ENCODE results near the gene SERPINA5.
A peak's percentile ranks its signal among the peaks of the same experiment; 100 is the strongest.

SERPINA5 gene, protein sequence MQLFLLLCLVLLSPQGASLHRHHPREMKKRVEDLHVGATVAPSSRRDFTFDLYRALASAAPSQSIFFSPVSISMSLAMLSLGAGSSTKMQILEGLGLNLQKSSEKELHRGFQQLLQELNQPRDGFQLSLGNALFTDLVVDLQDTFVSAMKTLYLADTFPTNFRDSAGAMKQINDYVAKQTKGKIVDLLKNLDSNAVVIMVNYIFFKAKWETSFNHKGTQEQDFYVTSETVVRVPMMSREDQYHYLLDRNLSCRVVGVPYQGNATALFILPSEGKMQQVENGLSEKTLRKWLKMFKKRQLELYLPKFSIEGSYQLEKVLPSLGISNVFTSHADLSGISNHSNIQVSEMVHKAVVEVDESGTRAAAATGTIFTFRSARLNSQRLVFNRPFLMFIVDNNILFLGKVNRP

DNA sequence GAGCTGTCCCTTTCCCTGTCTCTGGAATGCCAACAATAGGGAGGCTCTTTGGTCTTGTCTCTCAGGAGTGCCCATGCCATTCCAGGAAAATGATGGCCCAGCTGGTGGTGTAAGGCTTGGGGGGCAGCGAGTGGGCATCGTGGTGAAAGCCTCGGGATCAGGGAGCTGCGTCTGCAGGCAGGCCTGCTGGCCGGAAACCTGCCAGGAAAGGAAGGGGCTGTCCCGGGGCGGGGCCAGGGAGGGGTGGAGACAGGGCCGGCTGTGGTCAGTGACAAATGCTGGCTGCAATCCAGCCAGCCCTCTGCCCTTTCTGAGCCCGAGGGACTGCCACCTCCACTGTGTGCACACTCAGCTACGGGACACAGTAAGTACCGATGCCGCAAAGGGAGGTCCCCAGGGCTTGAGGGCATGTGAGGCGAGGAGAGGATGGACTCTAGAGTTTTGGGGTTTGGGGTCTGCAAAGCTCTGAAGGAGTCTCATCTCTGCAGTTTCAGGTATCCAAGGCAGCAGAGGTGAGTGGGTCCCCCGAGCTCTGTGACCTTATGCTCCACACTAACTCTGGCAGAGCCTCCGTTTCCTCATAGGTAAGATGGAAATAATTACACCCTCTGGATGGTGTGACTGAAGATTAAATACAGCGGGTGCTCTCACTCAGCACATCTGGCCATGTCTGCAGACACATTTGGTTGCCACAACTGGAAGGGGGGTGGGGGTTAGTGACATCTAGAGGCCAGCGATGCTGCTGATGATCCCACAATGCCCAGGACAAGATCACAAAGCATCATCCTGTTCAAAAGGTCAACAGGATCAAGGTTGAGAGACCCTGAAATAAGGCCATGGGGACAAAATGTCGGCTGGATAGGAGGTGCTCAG, at the start of gene SERPINA5:
Gene SERPINA5 (plus strand): TSS at position 300 of the 873 bp plus-strand sequence. CDS start 5,937 bp downstream, outside the sequence.
- no peak for DNase-seq (ENCODE audit: low read depth, low spot score)

GRCh38 chr14:94532447-94532846, 48.8 kb upstream of the SERPINA5 start:
- no peak for DNase-seq (ENCODE audit: low read depth, low spot score)

- DNase-seq (ENCODE audit: low read depth, low spot score), result no peak
Measured at GRCh38 chr14:94535506-94535905, 45.7 kb upstream of the SERPINA5 start.

GRCh38 chr14:94536836-94537235, 44.4 kb upstream of the SERPINA5 start:
- no peak for DNase-seq (ENCODE audit: low read depth, low spot score)

GRCh38 chr14:94538070-94538740, 43.0 kb upstream of the SERPINA5 start:
- no peak for DNase-seq (ENCODE audit: low read depth, low spot score)

DNA sequence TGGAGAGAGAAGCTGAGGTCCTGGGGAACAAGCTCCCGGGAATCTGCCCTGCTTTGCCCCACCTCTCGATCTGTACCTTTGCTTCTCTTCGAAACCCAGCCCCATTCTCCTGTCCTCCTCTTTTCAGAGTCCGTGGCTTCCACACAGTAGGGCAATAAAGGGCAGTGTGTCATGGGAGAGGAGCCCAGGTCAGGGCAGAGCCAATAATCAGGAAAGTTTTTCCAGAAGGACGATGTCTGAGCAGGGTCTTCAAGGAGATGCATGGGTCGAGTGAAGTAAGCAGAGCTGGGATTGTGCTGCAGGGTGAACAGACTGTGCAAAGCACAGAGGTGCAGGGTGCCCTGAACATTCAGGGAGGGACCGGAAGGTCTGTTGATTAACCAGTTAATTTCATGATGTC, 42.0 kb upstream of the SERPINA5 start:
- DNase-seq (ENCODE audit: low read depth, low spot score), result no peak

DNA sequence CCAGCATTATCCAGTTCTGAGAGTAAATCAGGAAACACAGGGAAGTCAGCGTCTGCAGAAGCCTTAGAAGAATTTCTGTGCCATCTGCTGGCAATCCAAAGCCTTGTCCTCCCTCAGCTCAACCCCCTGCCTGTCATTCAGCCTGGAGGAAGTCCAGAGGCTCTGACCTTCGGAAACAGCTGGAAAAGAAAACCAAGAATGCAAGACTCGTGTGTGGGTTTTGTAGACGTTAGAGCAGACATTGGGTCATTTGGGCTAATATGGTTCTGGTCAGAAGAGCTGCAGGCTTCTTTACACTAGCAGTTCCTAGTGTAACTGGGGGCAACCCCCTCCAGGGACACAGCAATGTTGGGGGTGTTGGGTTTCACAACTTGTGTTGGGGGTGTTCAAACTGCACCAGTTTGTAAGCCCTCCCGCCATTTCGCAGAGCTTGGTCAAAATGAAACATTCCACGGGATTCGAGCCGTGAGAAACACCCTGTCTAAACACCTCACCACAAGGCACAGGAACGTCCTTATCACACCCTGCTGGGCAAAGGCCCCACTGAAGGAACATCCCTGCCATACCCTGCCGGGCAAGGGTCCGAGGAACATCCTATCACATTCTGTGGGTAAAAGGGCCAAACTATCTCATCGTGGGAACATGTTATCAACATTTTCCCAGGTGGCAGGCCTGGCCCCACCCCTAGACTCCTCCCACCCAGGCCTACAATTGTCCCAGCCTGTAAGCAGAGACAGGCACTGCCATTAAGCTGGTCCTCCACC, 41.0 kb upstream of the SERPINA5 start:
- peak; percentile 89 for DNase-seq (ENCODE audit: low read depth, low spot score)

DNA sequence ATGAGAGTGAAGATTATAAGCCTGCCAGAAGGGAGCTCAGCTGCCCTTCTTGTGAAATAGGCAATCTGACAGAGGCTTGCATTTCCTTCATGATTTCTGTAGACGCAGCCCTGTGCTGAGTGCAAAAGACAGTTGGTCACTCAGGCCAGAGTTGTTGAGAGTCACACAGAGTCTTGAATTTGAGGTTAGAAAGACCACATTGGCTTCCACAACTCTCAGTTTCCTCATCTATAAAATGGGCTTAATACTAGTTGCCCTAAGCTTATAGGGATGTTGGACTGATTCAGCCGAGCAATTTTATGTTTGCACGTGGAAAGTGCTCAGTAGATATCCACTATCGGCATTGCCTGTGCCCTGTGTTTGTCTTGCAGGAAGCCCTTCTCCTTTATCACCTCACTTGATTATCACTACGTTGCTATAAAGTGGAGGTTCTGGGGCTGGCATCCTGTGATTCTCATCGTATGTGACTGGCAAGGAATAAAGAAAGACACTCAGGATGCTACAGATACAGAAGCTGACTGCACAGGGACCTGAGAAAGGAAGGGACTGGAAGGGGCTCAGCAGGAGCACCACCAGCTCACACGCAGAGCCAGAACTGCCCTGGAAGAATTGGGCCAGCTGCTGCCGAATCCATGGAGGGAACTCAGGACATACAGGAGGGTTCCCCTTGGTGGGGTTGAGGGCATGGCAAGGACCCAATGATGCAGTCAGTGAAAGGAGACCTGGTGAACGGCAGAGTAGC, 39.8 kb upstream of the SERPINA5 start:
- no peak for DNase-seq (ENCODE audit: low read depth, low spot score)

DNA sequence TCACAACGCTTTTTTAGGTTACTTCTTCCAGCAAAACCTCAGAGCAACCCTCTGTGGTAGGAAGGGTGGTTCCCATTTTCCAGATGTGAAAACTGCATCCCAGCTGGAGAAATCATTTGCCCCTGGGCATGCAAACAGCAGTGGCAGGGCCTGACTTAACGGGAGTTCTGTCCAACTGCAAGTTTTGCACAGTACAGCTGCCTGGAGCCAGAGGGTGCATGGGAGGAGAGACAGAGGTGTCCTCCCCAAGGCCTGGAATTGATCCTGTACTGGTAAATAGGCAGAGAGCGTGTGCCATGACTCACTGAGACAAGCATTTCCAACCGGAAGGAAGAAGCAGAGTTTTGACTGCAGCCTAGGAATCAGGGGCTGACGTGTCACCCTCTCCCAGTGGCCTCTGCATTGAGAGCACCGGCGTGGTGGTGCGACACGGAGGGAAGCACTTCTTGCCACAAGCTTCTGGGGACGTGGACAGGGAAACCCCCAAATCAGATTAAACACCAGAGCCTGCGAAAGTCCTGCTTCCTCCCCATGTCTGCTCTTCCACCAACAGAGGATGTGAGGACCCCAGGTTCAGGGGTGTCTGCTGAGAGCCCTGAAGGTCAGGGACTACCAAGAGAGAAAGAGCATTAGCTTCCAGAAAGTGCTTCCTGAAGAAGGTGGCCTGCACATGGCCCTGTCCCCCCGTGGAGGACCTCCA, 39.0 kb upstream of the SERPINA5 start:
- DNase-seq (ENCODE audit: low read depth, low spot score), result no peak

DNA sequence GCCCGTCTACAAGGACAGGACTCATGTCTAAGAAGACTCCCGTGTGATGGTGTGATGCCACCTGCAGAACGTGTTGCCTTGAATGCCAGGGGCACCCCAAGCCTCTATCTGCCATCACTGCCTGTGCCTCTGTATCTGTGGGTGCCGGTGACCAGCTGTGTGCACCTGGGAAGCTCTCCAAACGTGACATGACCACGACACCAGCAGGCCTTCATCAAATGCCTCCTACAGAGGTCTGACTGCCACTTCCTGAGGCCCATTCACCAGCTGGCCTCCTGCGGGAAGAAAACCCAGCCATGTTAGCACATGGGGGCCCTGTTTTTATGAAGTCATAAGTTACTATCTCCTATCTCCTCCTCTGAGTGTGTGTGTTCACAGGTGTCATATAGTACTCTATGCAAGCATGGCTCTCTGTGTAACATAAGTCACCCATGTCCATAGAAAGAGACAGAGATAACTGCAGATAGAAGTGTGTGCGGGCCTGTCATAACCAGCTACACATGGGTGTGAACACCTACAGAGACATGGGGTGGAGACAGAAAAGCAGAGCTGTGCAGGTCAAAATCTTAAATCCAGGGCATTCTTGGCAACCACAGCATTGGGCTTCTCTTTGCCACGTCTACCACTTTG, 38.3 kb upstream of the SERPINA5 start:
- no peak for DNase-seq (ENCODE audit: low read depth, low spot score)

GRCh38 chr14:94543449-94544124, 37.6 kb upstream of the SERPINA5 start:
- DNase-seq (ENCODE audit: low read depth, low spot score), result no peak

- no peak for DNase-seq (ENCODE audit: low read depth, low spot score)
Measured at GRCh38 chr14:94544726-94545125, 36.5 kb upstream of the SERPINA5 start.

- DNase-seq (ENCODE audit: low read depth, low spot score), result peak; percentile 82
Measured at GRCh38 chr14:94545131-94545841, 35.9 kb upstream of the SERPINA5 start.

- DNase-seq (ENCODE audit: low read depth, low spot score), result no peak
Measured at GRCh38 chr14:94547151-94547680, 34.0 kb upstream of the SERPINA5 start.

DNA sequence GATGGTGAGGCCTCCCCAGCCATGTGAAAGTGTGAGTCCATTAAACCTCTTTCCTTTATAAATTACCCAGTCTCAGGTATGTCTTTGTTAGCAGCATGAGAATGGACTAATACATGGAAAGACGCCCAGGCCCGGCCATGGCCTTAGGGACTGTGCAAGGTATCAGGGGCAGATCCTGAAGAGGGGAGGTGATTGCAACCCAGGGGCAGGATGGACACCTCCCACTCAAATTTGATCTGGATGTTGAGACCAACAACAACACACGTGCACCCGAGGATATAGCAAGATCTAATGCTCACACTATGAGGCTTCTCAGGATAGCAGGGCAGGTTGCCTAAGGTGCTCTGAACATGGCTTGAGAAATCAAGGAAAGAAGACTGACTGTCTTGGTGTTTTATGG, 33.5 kb upstream of the SERPINA5 start:
- no peak for DNase-seq (ENCODE audit: low read depth, low spot score)

DNA sequence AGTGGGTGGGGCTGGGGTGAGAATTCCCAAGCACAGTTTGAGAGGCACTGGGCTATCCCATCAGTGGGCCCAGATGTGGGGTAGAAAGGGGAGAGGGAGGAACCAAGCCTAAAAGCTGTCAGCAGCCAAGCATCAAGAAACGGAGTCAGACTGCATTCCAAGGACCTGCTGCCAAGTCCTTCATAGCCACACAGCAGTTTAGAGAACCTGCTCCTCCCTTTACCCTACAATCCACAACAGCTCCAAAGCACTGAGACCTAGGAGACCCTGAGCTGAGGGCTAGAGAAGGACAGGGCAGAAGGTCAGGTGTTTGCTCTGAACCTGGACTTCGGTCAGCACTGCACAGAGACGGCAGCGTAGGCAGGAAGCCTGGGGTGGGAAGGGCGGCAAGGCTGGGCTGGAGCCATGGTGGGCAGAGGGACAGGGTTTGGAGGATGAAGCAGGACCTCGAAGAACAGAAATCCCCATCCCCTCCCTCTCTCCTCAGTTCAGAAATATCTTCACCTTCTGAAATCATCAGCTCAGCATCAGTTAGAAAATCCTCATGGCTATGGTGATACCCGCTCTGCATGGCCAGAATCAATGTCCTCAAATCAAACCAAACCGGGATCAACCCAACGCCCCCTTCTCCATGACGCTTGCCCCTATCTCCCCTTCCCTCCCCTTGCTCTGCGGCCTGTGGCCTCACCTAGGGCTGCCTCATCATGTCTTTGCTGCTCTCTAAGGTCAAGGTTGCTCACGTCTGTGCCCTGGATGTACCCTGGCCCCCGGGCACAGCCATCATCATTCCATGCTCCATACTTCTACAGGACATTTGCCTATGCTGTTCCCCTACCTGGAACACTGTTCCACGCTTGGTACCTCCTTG, 32.9 kb upstream of the SERPINA5 start:
- no peak for DNase-seq (ENCODE audit: low read depth, low spot score)

Measured in smooth muscle cell of the brain vasculature (primary cell).